Skeletal muscle tissue (tissue), 4 donors: ENCODE data around the gene PIK3C2G. TPM values are rescaled to one million over a fixed set of nuclear protein-coding genes. Genes with fewer than 3 reads are reported as not detected.

ENCODE experiments used
- H3K27ac ChIP-seq: one replicate; pipeline ENCODE4 v1.7.0; 2013; ENCODE audit warnings: mild to moderate bottlenecking, low read depth, low read length, inconsistent platforms
- H3K27me3 ChIP-seq, 3 donors: one replicate each; pipeline ENCODE4 v1.7.0; 2013; ENCODE audit warnings: low read length in 3 of 3; ENCODE audit not compliant: control insufficient read depth in 3 of 3, insufficient read depth in 3 of 3
- H3K36me3 ChIP-seq, 3 donors: one replicate each; pipeline ENCODE4 v1.7.0; 2013; ENCODE audit warnings: low read length in 3 of 3; ENCODE audit not compliant: control insufficient read depth in 3 of 3, insufficient read depth in 3 of 3
- H3K4me1 ChIP-seq, 3 donors: one replicate each; pipeline ENCODE4 v1.7.0; 2013; ENCODE audit warnings: low read length in 3 of 3, mild to moderate bottlenecking in 3 of 3; ENCODE audit not compliant: control insufficient read depth in 3 of 3, insufficient read depth in 3 of 3
- H3K4me3 ChIP-seq, 3 donors: one replicate each; pipeline ENCODE4 v1.7.0; 2013; ENCODE audit warnings: low read length in 3 of 3
- H3K9ac ChIP-seq, 3 donors: one replicate each; pipeline ENCODE4 v1.7.0; 2013; ENCODE audit warnings: low read length in 3 of 3, mild to moderate bottlenecking in 3 of 3, moderate library complexity in 2 of 3, low read depth in 1 of 3
- H3K9me3 ChIP-seq, 3 donors: one replicate each; pipeline ENCODE4 v1.7.0; 2013; ENCODE audit warnings: low read length in 3 of 3; ENCODE audit not compliant: control insufficient read depth in 3 of 3
- total RNA-seq: library from RNA; depleted of rRNA; stranded (reverse); fragments of >200 nt; gene quantifications from one replicate; pipeline ENCODE4 v1.2.3, GENCODE V29; 2014
- donor health status: Osteomylitis.

PIK3C2G gene
- total RNA-seq, 1 donor from 2014 or later = 0.52 TPM

- no peaks in the 10 kb centered on the region for H3K27me3 ChIP-seq
- no peak overlapping the region for H3K27ac ChIP-seq
- no peak overlapping the region for H3K4me3 ChIP-seq
- no peak overlapping the region for H3K9ac ChIP-seq
- no peaks in the 10 kb centered on the region for H3K36me3 ChIP-seq
- H3K9me3 ChIP-seq = no peaks in the 10 kb centered on the region
- no peaks in the 10 kb centered on the region for H3K4me1 ChIP-seq
Measured at GRCh38 chr12:18270958-18271460, 9.7 kb downstream of the PIK3C2G start.

- Histone ChIP-seq H3K27ac (no peak overlapping the region), H3K4me1 (no peaks in the 10 kb centered on the region), H3K9ac (no peak overlapping the region), H3K4me3 (no peak overlapping the region), H3K9me3 (no peaks in the 10 kb centered on the region), H3K36me3 (no peaks in the 10 kb centered on the region), H3K27me3 (no peaks in the 10 kb centered on the region)
Measured at GRCh38 chr12:18275981-18276380, 14.7 kb downstream of the PIK3C2G start.

GRCh38 chr12:18277196-18277595 is 15.9 kb downstream of the PIK3C2G start:
- H3K9ac ChIP-seq = no peak overlapping the region
- no peak overlapping the region for H3K27ac ChIP-seq
- no peak overlapping the region for H3K4me3 ChIP-seq
- no peaks in the 10 kb centered on the region for H3K36me3 ChIP-seq
- no peaks in the 10 kb centered on the region for H3K4me1 ChIP-seq
- H3K27me3 ChIP-seq = no peaks in the 10 kb centered on the region
- no peaks in the 10 kb centered on the region for H3K9me3 ChIP-seq

- no peaks in the 10 kb centered on the region for H3K9me3 ChIP-seq
- H3K9ac ChIP-seq = no peak overlapping the region
- H3K4me3 ChIP-seq = no peak overlapping the region
- H3K27me3 ChIP-seq = no peaks in the 10 kb centered on the region
- no peak overlapping the region for H3K27ac ChIP-seq
- no peaks in the 10 kb centered on the region for H3K4me1 ChIP-seq
- H3K36me3 ChIP-seq = no peaks in the 10 kb centered on the region
Measured at GRCh38 chr12:18280728-18281127, 19.4 kb downstream of the PIK3C2G start.

GRCh38 chr12:18281941-18282340 is 20.6 kb downstream of the PIK3C2G start:
- Histone ChIP-seq H3K9me3 (no peaks in the 10 kb centered on the region), H3K27me3 (no peaks in the 10 kb centered on the region), H3K4me1 (no peaks in the 10 kb centered on the region), H3K9ac (no peak overlapping the region), H3K4me3 (no peak overlapping the region), H3K27ac (no peak overlapping the region), H3K36me3 (no peaks in the 10 kb centered on the region)

- Histone ChIP-seq H3K36me3 (no peaks in the 10 kb centered on the region), H3K4me3 (no peak overlapping the region), H3K27ac (no peak overlapping the region), H3K4me1 (no peaks in the 10 kb centered on the region), H3K9me3 (no peaks in the 10 kb centered on the region), H3K27me3 (no peaks in the 10 kb centered on the region), H3K9ac (no peak overlapping the region)
Measured at GRCh38 chr12:18283831-18284230, 22.5 kb downstream of the PIK3C2G start.

- Histone ChIP-seq H3K27ac (no peak overlapping the region), H3K4me3 (no peak overlapping the region), H3K4me1 (no peaks in the 10 kb centered on the region), H3K27me3 (no peaks in the 10 kb centered on the region), H3K9me3 (no peaks in the 10 kb centered on the region), H3K36me3 (no peaks in the 10 kb centered on the region), H3K9ac (no peak overlapping the region)
Measured at GRCh38 chr12:18284386-18284785, 23.1 kb downstream of the PIK3C2G start.

GRCh38 chr12:18285161-18285560 is 23.8 kb downstream of the PIK3C2G start:
- no peak overlapping the region for H3K9ac ChIP-seq
- no peaks in the 10 kb centered on the region for H3K4me1 ChIP-seq
- no peak overlapping the region for H3K27ac ChIP-seq
- H3K36me3 ChIP-seq = no peaks in the 10 kb centered on the region
- H3K4me3 ChIP-seq = no peak overlapping the region
- no peaks in the 10 kb centered on the region for H3K27me3 ChIP-seq
- no peaks in the 10 kb centered on the region for H3K9me3 ChIP-seq

GRCh38 chr12:18290386-18290785 is 29.1 kb downstream of the PIK3C2G start:
- no peak overlapping the region for H3K27ac ChIP-seq
- no peaks in the 10 kb centered on the region for H3K27me3 ChIP-seq
- no peaks in the 10 kb centered on the region for H3K9me3 ChIP-seq
- H3K4me3 ChIP-seq = no peak overlapping the region
- H3K9ac ChIP-seq = no peak overlapping the region
- no peaks in the 10 kb centered on the region for H3K36me3 ChIP-seq
- H3K4me1 ChIP-seq = no peaks in the 10 kb centered on the region

- H3K9ac ChIP-seq = no peak overlapping the region
- H3K27me3 ChIP-seq = no peaks in the 10 kb centered on the region
- H3K27ac ChIP-seq = no peak overlapping the region
- H3K9me3 ChIP-seq = no peaks in the 10 kb centered on the region
- no peaks in the 10 kb centered on the region for H3K36me3 ChIP-seq
- no peaks in the 10 kb centered on the region for H3K4me1 ChIP-seq
- no peak overlapping the region for H3K4me3 ChIP-seq
Measured at GRCh38 chr12:18294889-18295288, 33.6 kb downstream of the PIK3C2G start.
